HFFc6 (cell line): ENCODE data around the gene ITGB3. TPM values are rescaled to one million over a fixed set of nuclear protein-coding genes. Genes with fewer than 3 reads are reported as not detected.

Experiments
- DNase-seq: peaks from one replicate; pipeline ENCODE4 v3.0.0-alpha.2; 2018
- H3K27ac Mint-ChIP-seq: 2 replicates; pipeline ENCODE4 v1.8.0; 2020; ENCODE audit warnings: mild to moderate bottlenecking, mixed read lengths
- H3K27me3 Mint-ChIP-seq: 2 replicates; pipeline ENCODE4 v1.8.0; 2021; ENCODE audit warnings: mild to moderate bottlenecking, moderate library complexity, mixed read lengths; ENCODE audit not compliant: insufficient read depth
- H3K36me3 Mint-ChIP-seq: 2 replicates; pipeline ENCODE4 v1.8.0; 2021; ENCODE audit warnings: low read depth, mixed read lengths
- H3K4me1 Mint-ChIP-seq: 2 replicates; pipeline ENCODE4 v1.8.0; 2020; ENCODE audit warnings: low read depth, mixed read lengths
- H3K4me3 Mint-ChIP-seq: 2 replicates; pipeline ENCODE4 v1.8.0; 2020; ENCODE audit warnings: mild to moderate bottlenecking, moderate library complexity, mixed read lengths
- H3K9me3 Mint-ChIP-seq: 2 replicates; pipeline ENCODE4 v1.8.0; 2020; ENCODE audit warnings: mild to moderate bottlenecking, mixed read lengths
- total RNA-seq, 6 experiments: library from RNA; stranded (reverse); fragmentation: NEBNext Ultra II Directional; extraction: Animal tissue kit (Norgen Biotek cat#: 25700); gene quantifications; 2 replicates in 1 of 6; 3 replicates in 5 of 6; pipeline ENCODE4 v1.2.3, GENCODE V29; 2021
- TF ChIP-seq, protein P1 (sequence below): fragments of 200-600 bp; sonication (generic); IDR thresholded peaks from 2 replicates; pipeline ENCODE4 v1.5.0; 2021; ENCODE audit warnings: antibody characterized with exemption, mild to moderate bottlenecking

Gene ITGB3
- total RNA-seq, 6 experiments from 2014 or later = 2.2 to 4.1 (median 2.9) TPM

DNA sequence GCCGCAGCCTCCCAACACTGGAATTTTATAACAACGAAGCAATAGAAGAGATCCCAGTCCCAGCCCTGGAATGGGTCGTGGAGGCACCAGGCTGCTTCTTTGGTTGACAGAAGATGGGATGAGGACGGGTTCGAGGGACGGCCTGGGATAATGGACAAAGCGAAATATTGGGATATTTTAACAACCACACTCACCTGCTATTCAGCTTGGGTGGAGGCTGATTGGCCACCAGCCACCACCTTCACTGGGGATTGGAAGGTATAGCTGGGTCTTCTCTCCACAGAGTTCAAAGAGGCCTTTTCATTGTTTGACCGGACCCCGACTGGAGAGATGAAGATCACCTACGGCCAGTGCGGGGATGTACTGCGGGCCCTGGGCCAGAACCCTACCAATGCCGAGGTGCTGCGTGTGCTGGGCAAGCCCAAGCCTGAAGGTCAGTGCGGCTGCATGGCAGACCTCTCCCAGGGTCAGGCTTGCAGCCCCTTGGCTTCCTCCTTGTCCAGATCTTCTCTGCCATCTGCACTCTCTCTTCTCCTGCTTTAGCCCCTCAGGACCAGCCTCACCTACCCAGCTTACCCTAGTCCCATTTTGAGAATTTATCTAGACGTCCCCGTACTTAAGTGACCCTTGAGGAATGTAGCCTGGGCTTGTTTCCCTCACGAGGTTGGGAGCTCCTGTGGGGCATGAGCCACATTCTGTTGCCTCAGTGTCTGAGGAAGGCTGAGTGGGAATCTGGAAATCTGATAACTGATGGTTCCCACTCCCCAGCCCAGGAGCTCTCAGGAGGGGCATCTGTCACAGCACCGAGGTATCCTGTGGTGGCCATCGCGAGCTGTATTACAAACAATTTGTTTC, 33.8 kb upstream of the ITGB3 start:
- peaks cover 8% of the 10 kb centered on the region for H3K27me3 Mint-ChIP-seq
- TF ChIP-seq, protein P1, sequence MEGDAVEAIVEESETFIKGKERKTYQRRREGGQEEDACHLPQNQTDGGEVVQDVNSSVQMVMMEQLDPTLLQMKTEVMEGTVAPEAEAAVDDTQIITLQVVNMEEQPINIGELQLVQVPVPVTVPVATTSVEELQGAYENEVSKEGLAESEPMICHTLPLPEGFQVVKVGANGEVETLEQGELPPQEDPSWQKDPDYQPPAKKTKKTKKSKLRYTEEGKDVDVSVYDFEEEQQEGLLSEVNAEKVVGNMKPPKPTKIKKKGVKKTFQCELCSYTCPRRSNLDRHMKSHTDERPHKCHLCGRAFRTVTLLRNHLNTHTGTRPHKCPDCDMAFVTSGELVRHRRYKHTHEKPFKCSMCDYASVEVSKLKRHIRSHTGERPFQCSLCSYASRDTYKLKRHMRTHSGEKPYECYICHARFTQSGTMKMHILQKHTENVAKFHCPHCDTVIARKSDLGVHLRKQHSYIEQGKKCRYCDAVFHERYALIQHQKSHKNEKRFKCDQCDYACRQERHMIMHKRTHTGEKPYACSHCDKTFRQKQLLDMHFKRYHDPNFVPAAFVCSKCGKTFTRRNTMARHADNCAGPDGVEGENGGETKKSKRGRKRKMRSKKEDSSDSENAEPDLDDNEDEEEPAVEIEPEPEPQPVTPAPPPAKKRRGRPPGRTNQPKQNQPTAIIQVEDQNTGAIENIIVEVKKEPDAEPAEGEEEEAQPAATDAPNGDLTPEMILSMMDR = no peak
- H3K27ac Mint-ChIP-seq = no peak overlapping the region
- no peak overlapping the region for H3K4me3 Mint-ChIP-seq
- H3K4me1 Mint-ChIP-seq = peaks cover 25% of the 10 kb centered on the region
- DNase-seq = no peak
- no peaks in the 10 kb centered on the region; the same call in 1 of the 2 replicates for H3K9me3 Mint-ChIP-seq
- peaks cover 6% of the 10 kb centered on the region for H3K36me3 Mint-ChIP-seq

DNA sequence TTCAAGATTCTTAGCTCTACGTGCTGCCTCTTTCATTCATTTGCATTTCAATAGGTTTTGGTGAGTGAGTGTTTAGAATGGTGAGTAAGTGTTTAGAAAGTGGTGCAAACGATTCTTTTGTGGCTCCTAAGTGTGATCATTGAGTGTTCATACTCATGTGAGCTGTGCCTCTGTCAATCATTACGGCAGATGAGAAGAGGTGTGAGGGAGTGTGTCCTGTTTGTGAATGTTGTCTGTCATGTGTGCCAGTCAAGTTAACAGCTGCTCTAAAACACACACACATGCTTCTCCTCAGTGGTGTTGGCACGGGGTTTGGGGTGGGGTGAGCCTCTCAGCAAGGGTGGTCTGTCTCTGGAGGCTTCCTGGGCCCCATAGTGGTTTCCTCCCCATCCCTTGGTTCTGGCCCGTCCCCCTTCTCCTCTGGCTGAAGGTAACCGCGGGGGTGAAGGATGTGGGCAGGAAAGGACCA, 33.1 kb upstream of the ITGB3 start:
- peaks cover 8% of the 10 kb centered on the region for H3K27me3 Mint-ChIP-seq
- no peak for DNase-seq
- peaks cover 32% of the 10 kb centered on the region for H3K4me1 Mint-ChIP-seq
- H3K4me3 Mint-ChIP-seq = no peak overlapping the region
- H3K9me3 Mint-ChIP-seq = no peaks in the 10 kb centered on the region; the same call in 1 of the 2 replicates
- H3K36me3 Mint-ChIP-seq = peaks cover 6% of the 10 kb centered on the region
- no peak overlapping the region for H3K27ac Mint-ChIP-seq
- TF ChIP-seq, protein P1 = no peak

DNA sequence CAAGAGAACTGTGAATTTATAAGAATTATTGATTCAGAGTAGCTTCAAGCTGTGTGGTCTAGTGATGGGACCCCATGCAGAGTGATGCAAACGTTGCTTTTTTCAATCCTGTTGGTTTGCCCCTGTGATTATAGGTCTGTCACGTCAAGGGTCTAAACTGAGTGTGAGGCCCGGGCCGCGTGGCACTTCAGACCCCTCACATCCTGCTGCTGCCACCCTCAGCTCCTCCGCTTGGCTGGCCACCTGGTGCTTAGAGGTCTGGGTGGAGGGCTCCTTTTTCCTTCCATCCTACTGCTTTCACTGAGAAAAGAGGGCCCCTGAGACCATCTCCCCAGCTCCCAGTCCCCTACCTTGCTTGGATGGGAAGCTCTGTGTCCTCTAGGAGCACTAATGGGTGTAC, 32.5 kb upstream of the ITGB3 start:
- no peak overlapping the region for H3K4me3 Mint-ChIP-seq
- H3K9me3 Mint-ChIP-seq = no peaks in the 10 kb centered on the region; the same call in 1 of the 2 replicates
- TF ChIP-seq, protein P1 = no peak
- peaks cover 8% of the 10 kb centered on the region for H3K27me3 Mint-ChIP-seq
- DNase-seq = no peak
- peaks cover 6% of the 10 kb centered on the region for H3K36me3 Mint-ChIP-seq
- H3K27ac Mint-ChIP-seq = no peak overlapping the region
- H3K4me1 Mint-ChIP-seq = peaks cover 38% of the 10 kb centered on the region

DNA sequence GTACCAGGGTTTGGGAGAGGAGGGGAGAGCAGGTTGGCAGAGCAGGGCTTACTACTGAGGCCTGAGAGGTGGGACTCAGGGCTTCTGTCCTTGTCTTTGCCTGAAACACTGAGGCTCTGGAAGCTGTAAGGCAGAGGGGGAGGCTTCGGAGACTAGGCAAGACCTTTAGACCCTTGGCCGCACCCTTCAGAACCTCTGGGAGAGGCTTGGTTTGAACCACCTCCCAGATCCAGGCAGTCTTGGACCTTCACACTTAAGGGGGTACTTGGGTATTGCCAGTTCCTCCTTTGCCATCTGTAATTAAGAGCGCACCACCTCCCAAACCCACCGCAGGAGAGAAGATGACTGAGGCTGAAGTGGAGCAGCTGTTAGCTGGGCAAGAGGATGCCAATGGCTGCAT, 31.6 kb upstream of the ITGB3 start:
- no peak overlapping the region for H3K4me3 Mint-ChIP-seq
- H3K9me3 Mint-ChIP-seq = no peaks in the 10 kb centered on the region; the same call in 1 of the 2 replicates
- no peak overlapping the region for H3K27ac Mint-ChIP-seq
- peaks cover 41% of the 10 kb centered on the region for H3K4me1 Mint-ChIP-seq
- H3K27me3 Mint-ChIP-seq = peaks cover 8% of the 10 kb centered on the region
- H3K36me3 Mint-ChIP-seq = peaks cover 6% of the 10 kb centered on the region
- DNase-seq = no peak
- TF ChIP-seq, protein P1 = no peak

DNA sequence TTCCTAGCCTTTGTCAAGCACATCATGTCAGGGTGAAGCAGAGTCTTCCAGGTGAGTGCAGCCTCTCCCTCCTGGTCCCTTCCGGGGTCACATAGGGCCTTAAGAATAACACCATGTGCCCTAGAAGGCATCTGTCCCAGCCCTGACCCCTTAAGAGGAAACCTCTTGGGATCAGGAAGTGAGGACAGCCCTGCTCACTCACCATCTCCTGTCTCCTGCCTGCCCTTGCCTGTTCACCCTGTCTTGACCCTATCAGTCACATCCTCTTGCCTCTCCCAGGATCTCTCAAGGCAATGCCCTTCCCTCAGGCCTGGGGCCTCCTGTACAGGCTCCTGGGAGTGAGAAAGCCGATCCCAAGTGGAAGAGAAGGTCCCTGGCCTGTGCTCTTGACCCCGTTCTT, 30.6 kb upstream of the ITGB3 start:
- H3K27me3 Mint-ChIP-seq = peaks cover 8% of the 10 kb centered on the region
- H3K36me3 Mint-ChIP-seq = peaks cover 6% of the 10 kb centered on the region
- peaks cover 41% of the 10 kb centered on the region for H3K4me1 Mint-ChIP-seq
- TF ChIP-seq, protein P1 = no peak
- no peak overlapping the region for H3K27ac Mint-ChIP-seq
- no peaks in the 10 kb centered on the region; the same call in 1 of the 2 replicates for H3K9me3 Mint-ChIP-seq
- no peak for DNase-seq
- H3K4me3 Mint-ChIP-seq = no peak overlapping the region
